Osteoblast (primary cell): ENCODE measurements around the gene RHOC. TPM values are rescaled to one million over a fixed set of nuclear protein-coding genes. Genes with fewer than 3 reads are reported as not detected.

Source experiments
- DNase-seq: peaks from one replicate; pipeline ENCODE4 v3.0.0; 2011; ENCODE audit warnings: low spot score, mixed read lengths; ENCODE audit not compliant: insufficient read length; ENCODE audit errors: missing footprints
- H2AFZ ChIP-seq: 2 replicates; pipeline ENCODE4 v1.6.0; 2011; ENCODE audit warnings: mild to moderate bottlenecking, low read length
- H3K27ac ChIP-seq: 2 replicates; pipeline ENCODE4 v1.5.1; 2011; ENCODE audit warnings: mild to moderate bottlenecking, low read depth, low read length, moderate library complexity
- H3K27me3 ChIP-seq: 2 replicates; pipeline ENCODE4 v1.6.0; 2012; ENCODE audit warnings: mild to moderate bottlenecking, control low read depth, inconsistent platforms, low read length, moderate library complexity; ENCODE audit not compliant: insufficient read depth
- H3K36me3 ChIP-seq: 2 replicates; pipeline ENCODE4 v1.5.1; 2011; ENCODE audit warnings: mild to moderate bottlenecking, low read length, control low read depth, moderate library complexity; ENCODE audit not compliant: insufficient read depth
- H3K4me1 ChIP-seq: 2 replicates; pipeline ENCODE4 v1.5.1; 2011; ENCODE audit warnings: mild to moderate bottlenecking, low read length, control low read depth, moderate library complexity; ENCODE audit not compliant: insufficient read depth
- H3K4me2 ChIP-seq: 2 replicates; pipeline ENCODE4 v1.6.0; 2011; ENCODE audit warnings: mild to moderate bottlenecking, low read length; ENCODE audit not compliant: insufficient read depth
- H3K4me3 ChIP-seq: fragments of 200-600 bp; sonication (generic); 3 replicates; pipeline ENCODE4 v1.5.1; 2012; ENCODE audit warnings: mild to moderate bottlenecking, low read length, inconsistent platforms; ENCODE audit not compliant: insufficient read depth
- H3K79me2 ChIP-seq: 2 replicates; pipeline ENCODE4 v1.6.0; 2012; ENCODE audit warnings: mild to moderate bottlenecking, low read length, control low read depth, inconsistent platforms; ENCODE audit not compliant: insufficient read depth
- H3K9me3 ChIP-seq: 2 replicates; pipeline ENCODE4 v1.5.1; 2011; ENCODE audit warnings: low read depth, low read length, control low read depth
- H4K20me1 ChIP-seq: 2 replicates; pipeline ENCODE4 v1.6.0; 2012; ENCODE audit warnings: mild to moderate bottlenecking, low read length, control low read depth; ENCODE audit not compliant: insufficient read depth
- CTCF ChIP-seq: IDR thresholded peaks from 2 replicates; pipeline ENCODE4 v1.5.1; 2011; ENCODE audit warnings: mild to moderate bottlenecking, low read depth, low read length, moderate library complexity; ENCODE audit errors: extremely low read depth
- total RNA-seq: library from RNA; depleted of rRNA; stranded (reverse); fragments of >200 nt; gene quantifications from 2 replicates; pipeline ENCODE4 v1.2.3, GENCODE V29; 2012

The RHOC gene
- total RNA-seq, 1 donor: 325 TPM

GRCh38 chr1:112693821-112694220 is 13.1 kb downstream of the RHOC start:
- Histone ChIP-seq H3K27ac (no peak overlapping the region), H3K4me3 (no peak overlapping the region), H4K20me1 (peaks cover 6% of the 10 kb centered on the region), H3K36me3 (peaks cover 75% of the 10 kb centered on the region), H3K4me2 (no peak overlapping the region), H3K4me1 (no peaks in the 10 kb centered on the region), H2AFZ (no peak overlapping the region), H3K79me2 (no peaks in the 10 kb centered on the region), H3K27me3 (no peaks in the 10 kb centered on the region), H3K9me3 (no peaks in the 10 kb centered on the region)
- no peak for TF ChIP-seq CTCF
- no peak for DNase-seq

DNA sequence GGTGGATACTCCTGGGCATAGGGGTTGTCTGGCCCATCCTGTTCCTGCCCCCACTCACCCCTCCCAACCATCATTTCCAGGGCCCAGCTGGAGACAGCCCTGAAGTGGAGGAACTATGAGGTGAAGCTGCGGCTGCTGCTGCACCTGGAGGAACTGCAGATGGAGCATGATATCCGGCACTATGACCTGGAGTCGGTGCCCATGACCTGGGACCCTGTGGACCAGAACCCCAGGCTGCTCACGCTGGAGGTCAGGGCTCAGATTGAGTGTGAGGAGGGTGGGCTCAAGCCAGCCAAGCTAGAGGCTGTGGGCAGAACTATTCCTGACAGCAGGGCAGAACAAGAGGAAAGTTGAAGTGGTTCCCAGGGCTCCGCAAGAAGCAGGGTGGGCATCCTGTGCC is 14.2 kb downstream of the RHOC start:
- no peaks in the 10 kb centered on the region for H3K27me3 ChIP-seq
- H4K20me1 ChIP-seq: peaks cover 13% of the 10 kb centered on the region
- no peak for TF ChIP-seq CTCF
- H3K4me3 ChIP-seq: no peak overlapping the region
- no peaks in the 10 kb centered on the region for H3K9me3 ChIP-seq
- H3K79me2 ChIP-seq: peaks cover 6% of the 10 kb centered on the region
- H3K4me2 ChIP-seq: no peak overlapping the region
- H2AFZ ChIP-seq: no peak overlapping the region
- H3K36me3 ChIP-seq: peaks cover 75% of the 10 kb centered on the region
- H3K4me1 ChIP-seq: no peaks in the 10 kb centered on the region
- peak; percentile 15 for DNase-seq
- H3K27ac ChIP-seq: no peak overlapping the region

- TF ChIP-seq CTCF: no peak
- Histone ChIP-seq H2AFZ (no peak overlapping the region), H4K20me1 (peaks cover 22% of the 10 kb centered on the region), H3K27ac (no peak overlapping the region), H3K4me2 (no peak overlapping the region), H3K4me3 (no peak overlapping the region), H3K36me3 (peaks cover 57% of the 10 kb centered on the region), H3K27me3 (no peaks in the 10 kb centered on the region), H3K4me1 (peaks cover 8% of the 10 kb centered on the region), H3K9me3 (no peaks in the 10 kb centered on the region), H3K79me2 (peaks cover 17% of the 10 kb centered on the region)
- peak; percentile 8 for DNase-seq
Measured at GRCh38 chr1:112689842-112690237, 17.1 kb downstream of the RHOC start.

DNA sequence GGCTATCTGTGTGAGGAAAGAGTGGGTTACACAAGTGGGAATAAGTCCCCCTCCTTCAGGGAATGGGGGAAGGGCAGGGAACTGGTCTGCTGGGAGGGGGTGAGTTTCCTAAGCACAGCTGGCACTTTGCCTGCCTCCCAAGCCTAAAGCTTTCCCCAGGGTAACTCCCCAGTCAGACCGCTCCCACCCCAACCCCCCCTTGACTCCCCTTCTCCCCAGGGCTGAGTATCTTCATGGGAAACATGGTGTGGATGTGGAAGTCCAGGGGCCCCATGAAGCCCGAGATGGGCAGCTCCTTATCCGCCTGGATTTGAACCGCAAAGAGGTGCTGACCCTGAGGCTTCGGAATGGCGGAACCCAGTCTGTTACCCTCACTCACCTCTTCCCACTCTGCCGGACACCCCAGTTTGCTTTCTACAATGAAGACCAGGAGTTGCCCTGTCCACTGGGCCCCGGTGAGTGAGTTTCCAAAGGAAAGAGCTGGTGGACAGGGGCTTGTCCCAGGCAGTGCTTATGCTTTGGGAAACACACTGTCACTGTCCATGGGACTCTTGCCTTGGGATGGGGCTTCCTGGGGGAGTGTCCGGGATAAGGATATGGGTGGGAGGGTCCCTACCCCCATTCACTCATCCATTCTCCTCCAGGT is 17.6 kb downstream of the RHOC start:
- H2AFZ ChIP-seq: no peak overlapping the region
- peak; percentile 56 for DNase-seq
- H3K79me2 ChIP-seq: peaks cover 17% of the 10 kb centered on the region
- no peak overlapping the region for H3K4me3 ChIP-seq
- H3K4me1 ChIP-seq: peaks cover 8% of the 10 kb centered on the region
- H3K4me2 ChIP-seq: no peak overlapping the region
- peaks cover 52% of the 10 kb centered on the region for H3K36me3 ChIP-seq
- no peak overlapping the region for H3K27ac ChIP-seq
- no peaks in the 10 kb centered on the region for H3K9me3 ChIP-seq
- no peak for TF ChIP-seq CTCF
- H4K20me1 ChIP-seq: peaks cover 22% of the 10 kb centered on the region
- H3K27me3 ChIP-seq: no peaks in the 10 kb centered on the region
